ENCODE results near the gene NAV2. TPM values are rescaled to one million over a fixed set of nuclear protein-coding genes. Genes with fewer than 3 reads are reported as not detected.

The NAV2 gene
- total and polyA plus RNA-seq, 3 donors from 2014 or later: 3.4 to 6.0 (median 3.9) TPM

DNA sequence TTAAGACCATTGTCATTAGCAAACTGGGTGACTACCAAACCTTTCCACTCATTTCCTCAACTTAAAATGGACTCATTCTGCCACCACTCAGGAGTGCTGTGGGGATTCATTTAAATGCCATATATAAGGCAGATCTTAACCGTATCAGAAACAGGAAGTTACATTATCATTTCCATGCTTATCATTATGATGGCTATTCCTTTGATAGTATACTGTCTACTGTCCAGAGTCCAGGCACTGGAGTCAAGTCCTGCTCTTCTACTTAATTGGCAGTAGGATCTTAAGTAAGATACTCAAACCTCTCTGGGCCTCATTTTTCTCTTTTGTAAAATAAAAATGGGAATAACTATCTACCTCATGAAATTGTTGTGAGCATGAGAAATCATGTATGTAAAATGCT lies 8.4 kb upstream of the NAV2 start:
- Histone ChIP-seq H3K27me3 (no peaks in the 10 kb centered on the region), H3K9me3 (no peaks in the 10 kb centered on the region), H3K4me3 (no peak overlapping the region), H3K4me1 (no peaks in the 10 kb centered on the region), H3K27ac (no peak overlapping the region), H3K36me3 (ENCODE audit: low read depth, missing control alignments) (no peaks in the 10 kb centered on the region)
- 86% methylated on average over 1 of the region's 1 CpG for WGBS, 2 donors
- intact Hi-C loops (cut with DNase I; ENCODE audit: low total_unique reads): no loop called here
- DNase-seq: no peak
- TF ChIP-seq, protein P1, sequence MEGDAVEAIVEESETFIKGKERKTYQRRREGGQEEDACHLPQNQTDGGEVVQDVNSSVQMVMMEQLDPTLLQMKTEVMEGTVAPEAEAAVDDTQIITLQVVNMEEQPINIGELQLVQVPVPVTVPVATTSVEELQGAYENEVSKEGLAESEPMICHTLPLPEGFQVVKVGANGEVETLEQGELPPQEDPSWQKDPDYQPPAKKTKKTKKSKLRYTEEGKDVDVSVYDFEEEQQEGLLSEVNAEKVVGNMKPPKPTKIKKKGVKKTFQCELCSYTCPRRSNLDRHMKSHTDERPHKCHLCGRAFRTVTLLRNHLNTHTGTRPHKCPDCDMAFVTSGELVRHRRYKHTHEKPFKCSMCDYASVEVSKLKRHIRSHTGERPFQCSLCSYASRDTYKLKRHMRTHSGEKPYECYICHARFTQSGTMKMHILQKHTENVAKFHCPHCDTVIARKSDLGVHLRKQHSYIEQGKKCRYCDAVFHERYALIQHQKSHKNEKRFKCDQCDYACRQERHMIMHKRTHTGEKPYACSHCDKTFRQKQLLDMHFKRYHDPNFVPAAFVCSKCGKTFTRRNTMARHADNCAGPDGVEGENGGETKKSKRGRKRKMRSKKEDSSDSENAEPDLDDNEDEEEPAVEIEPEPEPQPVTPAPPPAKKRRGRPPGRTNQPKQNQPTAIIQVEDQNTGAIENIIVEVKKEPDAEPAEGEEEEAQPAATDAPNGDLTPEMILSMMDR (IDR thresholded peaks at IDR 0.05): no peak
- TF ChIP-seq POLR2A (IDR thresholded peaks at IDR 0.05): no peak

DNA sequence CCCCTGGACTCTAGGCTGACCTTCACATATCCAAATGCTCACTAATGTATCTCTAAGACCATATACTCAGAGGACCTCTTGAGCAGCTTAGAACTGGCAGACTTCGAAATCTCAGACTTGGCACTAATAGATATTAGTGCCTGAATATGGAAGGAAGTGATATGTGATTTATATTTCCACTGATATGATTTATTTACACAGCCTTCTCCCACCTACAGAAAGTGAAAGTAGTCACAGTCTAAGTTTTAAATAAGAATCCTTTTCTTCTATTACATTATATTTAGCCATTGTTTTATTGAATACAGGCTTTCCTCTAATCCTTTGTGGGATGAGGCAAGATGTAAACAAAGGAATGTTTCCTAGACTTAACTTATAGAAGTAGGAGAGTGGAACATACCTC lies 6.7 kb upstream of the NAV2 start:
- TF ChIP-seq, protein P1 (IDR thresholded peaks at IDR 0.05): no peak
- TF ChIP-seq POLR2A (IDR thresholded peaks at IDR 0.05): no peak
- intact Hi-C loops (cut with DNase I; ENCODE audit: low total_unique reads): no loop called here
- Histone ChIP-seq H3K36me3 (ENCODE audit: low read depth, missing control alignments) (no peaks in the 10 kb centered on the region), H3K27me3 (no peaks in the 10 kb centered on the region), H3K27ac (no peak overlapping the region), H3K4me1 (no peaks in the 10 kb centered on the region), H3K9me3 (no peaks in the 10 kb centered on the region), H3K4me3 (no peak overlapping the region)
- DNase-seq: no peak
- WGBS, 2 donors: 77 to 81% methylated on average over 1 of the region's 1 CpG

DNA sequence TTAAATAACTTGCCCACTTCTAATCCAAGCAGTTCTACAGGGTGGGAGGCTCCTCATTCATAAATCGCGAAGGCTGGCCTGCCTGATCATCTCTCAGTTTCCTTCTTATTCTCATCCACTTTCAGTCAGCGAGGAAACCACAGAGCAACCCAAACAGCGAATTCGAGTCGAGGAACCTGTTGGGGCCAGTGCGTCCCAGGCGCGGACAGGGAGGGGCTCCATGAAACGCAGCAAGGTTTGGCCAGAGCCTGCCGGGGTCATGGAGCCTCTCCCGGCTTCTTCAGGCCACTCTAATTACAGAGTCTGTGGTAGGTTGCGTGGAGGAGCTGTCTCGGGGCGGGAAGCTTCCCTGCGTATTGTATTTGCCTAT lies 741 bp upstream of the NAV2 start:
- intact Hi-C loops (cut with DNase I; ENCODE audit: low total_unique reads): no loop called here
- 5 to 7% methylated on average over 16 of the region's 16 CpGs for WGBS, 2 donors
- DNase-seq: no peak

DNA sequence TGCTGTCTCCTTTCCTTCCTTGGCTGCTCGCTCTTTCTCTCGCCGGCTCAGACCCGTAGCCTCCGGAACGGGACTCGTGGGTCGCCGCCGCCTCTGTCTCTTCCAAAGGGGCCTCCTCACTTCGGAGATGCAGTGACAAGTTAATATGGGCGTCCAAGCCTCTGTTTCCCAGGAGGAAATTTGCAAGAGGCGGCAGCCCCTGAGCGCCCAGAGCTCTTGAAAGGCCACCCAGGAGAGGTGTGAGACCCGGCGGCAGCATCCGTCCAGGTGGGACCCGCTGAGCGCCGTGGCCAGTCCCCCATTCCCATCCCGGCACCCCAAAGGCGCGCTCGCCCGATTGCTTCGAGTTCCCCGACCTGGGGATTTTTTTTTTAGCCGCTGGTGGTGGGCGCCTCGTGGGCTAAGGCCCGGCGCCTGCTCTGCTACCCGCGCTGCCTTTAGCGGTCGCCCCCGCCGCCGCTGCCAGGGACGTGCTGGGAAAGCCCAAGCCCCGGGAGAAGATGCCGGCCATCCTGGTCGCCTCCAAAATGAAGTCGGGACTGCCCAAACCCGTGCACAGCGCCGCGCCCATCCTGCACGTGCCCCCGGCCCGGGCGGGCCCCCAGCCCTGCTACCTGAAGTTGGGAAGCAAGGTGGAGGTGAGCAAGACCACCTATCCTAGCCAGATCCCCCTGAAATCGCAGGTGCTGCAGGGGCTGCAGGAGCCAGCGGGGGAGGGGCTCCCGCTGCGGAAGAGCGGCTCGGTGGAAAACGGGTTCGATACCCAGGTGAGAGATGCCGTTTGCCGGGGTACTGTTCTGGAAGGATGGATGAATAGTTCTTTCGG lies 772 bp downstream of the NAV2 start:
- no peaks in the 10 kb centered on the region for H3K9me3 ChIP-seq
- no peak for DNase-seq
- intact Hi-C loops (cut with DNase I; ENCODE audit: low total_unique reads): no loop called here
- WGBS, 2 donors: 1% methylated on average over 46 to 58 of the region's 63 CpGs
- H3K4me3 ChIP-seq: peak overlapping the region; percentile 57 to 59
- no peaks in the 10 kb centered on the region for H3K36me3 ChIP-seq (ENCODE audit: low read depth, missing control alignments)
- H3K27ac ChIP-seq: peak overlapping the region in 1 of 2 donors; percentile 87
- no peak for TF ChIP-seq POLR2A (IDR thresholded peaks at IDR 0.05)
- TF ChIP-seq, protein P1 (IDR thresholded peaks at IDR 0.05): no peak
- peaks cover 21% of the 10 kb centered on the region for H3K4me1 ChIP-seq
- H3K27me3 ChIP-seq: no peaks in the 10 kb centered on the region

More for the DNA sequence above, 741 bp upstream of the NAV2 start:
- H3K9me3 ChIP-seq: no peaks in the 10 kb centered on the region
- TF ChIP-seq, protein P1 (IDR thresholded peaks at IDR 0.05): no peak
- no peak for TF ChIP-seq POLR2A (IDR thresholded peaks at IDR 0.05)
- H3K27me3 ChIP-seq: no peaks in the 10 kb centered on the region
- no peaks in the 10 kb centered on the region for H3K36me3 ChIP-seq (ENCODE audit: low read depth, missing control alignments)
- H3K4me3 ChIP-seq: peak overlapping the region; percentile 57 to 59
- H3K27ac ChIP-seq: peak overlapping the region; percentile 79 to 87
- peaks cover 21% of the 10 kb centered on the region for H3K4me1 ChIP-seq

DNA sequence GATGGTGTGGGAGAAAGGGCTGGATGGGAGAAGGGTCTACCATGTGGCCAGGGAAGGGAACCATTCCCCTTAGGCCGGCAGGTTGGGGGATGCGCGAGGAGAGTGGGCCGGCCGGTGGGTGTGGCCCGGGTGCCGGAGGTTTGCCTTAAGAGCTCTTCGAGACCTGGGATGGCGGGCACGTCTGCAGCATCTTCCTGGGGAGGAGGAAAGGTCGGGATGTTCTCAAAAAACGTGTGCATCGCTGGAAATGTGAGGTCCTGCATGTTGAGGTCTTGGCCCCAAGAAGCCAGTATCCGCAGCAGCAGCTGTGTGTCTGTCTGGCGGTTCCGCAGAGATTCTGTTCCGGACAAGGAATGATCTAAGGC lies 1.4 kb downstream of the NAV2 start:
- Histone ChIP-seq H3K9me3 (no peaks in the 10 kb centered on the region), H3K27ac (no peak overlapping the region), H3K27me3 (no peaks in the 10 kb centered on the region), H3K4me3 (peak overlapping the region; percentile 57 to 59), H3K4me1 (peaks cover 21% of the 10 kb centered on the region), H3K36me3 (ENCODE audit: low read depth, missing control alignments) (no peaks in the 10 kb centered on the region)
- no peak for DNase-seq
- 0 to 3% methylated on average over 4 to 17 of the region's 17 CpGs for WGBS, 2 donors
- intact Hi-C loops (cut with DNase I; ENCODE audit: low total_unique reads): no loop called here
- TF ChIP-seq, protein P1 (IDR thresholded peaks at IDR 0.05): no peak
- no peak for TF ChIP-seq POLR2A (IDR thresholded peaks at IDR 0.05)

Data from testis (tissue), 3 donors.